Hematopoietic multipotent progenitor cell (in vitro differentiated cells): ENCODE results near the gene USP48. TPM values are rescaled to one million over a fixed set of nuclear protein-coding genes. Genes with fewer than 3 reads are reported as not detected.
"Not testable (repeated sequence)": the region's sequence is repeated elsewhere in the genome, so short reads cannot be mapped to it uniquely, and the experiment has no call there.

ENCODE experiments used
- DNase-seq, 3 donors: peaks; one replicate each; pipeline ENCODE4 v3.0.0-alpha.2; 2011 to 2015; ENCODE audit warnings: low read depth in 2 of 3, low spot score in 2 of 3
- total RNA-seq: library from RNA; depleted of rRNA; stranded (reverse); fragments of >200 nt; gene quantifications from one replicate; pipeline ENCODE4 v1.2.3, GENCODE V29; 2012

The USP48 gene
- total RNA-seq, 1 donor, result 31.2 TPM

DNA sequence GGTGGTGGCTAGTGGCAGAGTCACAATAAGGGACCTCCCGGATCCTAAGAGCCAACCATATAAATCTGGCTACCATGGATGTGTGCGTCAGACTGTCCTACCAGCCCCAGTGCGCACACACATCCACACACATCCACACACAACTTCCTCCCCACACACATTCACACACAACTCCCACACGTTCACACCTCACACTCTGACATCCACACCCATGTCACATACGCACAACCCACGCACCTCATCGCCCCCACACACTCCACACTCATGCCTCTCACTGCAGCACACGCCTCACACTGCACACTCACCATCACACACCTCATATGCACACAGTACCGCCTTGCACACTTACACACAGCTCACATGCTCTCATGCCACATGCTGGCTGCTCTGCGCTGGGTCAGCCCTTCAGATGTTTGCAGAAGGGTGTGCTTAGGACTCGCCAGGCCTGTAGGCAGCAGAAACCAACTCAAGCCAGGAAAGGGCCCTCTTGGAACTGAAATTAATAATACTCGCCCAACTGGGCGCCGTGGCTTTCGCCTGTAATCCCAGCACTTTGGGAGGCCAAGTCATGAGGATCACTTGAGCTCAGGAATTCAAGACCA lies 32.1 kb upstream of the USP48 start:
- DNase-seq, result no peak

DNA sequence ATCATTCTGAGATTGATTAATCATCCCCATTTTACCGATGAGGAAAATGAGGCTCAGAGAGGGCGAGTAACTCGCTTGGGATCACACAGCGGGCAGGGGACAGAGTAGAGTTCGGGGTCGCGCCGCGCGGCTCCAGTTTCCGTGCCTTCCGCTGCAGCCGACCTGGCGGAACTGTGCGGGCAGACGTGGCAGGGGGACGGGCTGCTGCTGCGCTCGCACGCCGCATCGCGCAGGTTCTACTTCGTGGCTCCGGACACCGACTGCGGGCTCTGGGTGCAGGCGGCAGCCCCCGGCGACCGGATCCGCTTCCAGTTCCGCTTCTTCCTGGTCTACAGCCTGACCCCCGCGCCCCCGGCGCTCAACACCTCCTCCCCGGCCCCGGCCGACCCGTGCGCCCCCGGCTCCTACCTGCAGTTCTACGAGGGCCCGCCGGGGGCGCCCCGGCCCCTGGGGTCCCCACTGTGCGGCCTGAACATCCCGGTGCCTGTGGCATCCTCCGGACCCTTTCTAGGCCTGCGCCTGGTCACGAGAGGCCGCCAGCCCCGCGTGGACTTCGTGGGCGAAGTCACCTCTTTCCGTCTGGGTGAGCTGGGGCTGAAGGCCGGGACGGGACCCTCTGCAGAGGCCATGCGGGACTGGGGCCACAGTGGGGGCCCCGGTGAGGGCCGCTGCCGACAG lies 31.4 kb upstream of the USP48 start:
- peak in 2 of 3 donors; percentile 68 to 73 for DNase-seq

DNA sequence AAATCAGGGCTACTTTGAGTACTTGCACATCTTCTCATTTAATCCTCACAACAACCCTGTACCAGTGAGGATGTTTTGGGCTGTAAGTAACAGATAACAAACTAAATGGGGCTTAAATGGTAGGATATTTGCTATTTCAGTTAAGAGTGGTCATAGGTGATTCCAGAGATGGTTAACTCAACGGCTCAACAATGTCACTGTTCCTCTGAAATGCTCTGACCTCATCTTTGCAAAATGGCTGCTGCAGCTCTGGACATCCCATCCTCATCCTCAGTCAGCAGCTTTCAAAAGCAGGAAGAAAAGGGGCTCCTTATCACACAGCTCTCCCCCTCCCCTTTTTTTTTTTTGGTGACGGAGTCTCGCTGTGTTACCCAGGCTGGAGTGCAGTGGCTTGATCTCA lies 30.6 kb upstream of the USP48 start:
- DNase-seq, result no peak

DNA sequence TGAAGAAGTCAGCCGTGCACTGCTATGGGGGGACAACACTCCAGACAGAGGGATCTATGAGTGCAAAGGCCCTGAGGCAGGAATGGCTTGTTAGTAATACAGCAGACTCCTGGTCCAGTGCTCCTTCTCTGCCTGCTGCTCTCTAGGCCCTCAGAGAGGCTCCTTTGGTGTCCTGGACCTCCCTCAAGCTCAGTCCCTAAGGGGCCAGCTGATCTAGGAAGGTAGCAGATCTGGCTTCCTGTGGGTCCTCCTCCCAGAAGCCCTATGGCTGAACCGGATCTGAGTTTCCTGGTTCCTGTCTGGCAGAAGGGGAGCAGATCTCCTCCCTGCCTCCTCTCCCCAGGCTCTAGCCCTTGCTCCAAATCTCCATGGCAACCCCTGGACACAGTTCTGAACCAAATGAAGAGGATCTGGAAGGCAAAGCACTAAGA lies 28.9 kb upstream of the USP48 start, which contains the start of gene LDLRAD2:
Gene LDLRAD2 (plus strand): TSS at position 391 of the 431 bp plus-strand sequence. CDS start 187 bp downstream, outside the sequence.
- DNase-seq, result no peak

DNA sequence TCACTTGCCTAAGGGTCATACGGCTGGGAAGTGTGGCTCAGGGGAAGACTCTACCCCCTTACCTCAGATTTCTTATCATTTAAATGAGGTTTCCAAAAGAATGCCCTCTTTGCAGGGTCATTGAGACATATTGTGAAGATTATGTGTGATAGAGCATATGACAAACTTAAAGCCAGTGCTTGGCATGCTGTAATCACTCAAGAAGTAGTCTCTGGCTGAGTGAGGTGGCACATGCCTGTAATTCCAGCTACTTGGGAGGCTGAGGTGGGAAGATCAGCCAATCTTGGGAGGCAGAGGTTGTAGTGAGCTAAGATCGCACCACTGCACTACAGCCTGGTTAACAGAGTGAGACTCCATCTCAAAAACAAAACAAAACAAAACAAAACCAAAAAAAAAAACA lies 21.6 kb upstream of the USP48 start:
- no peak for DNase-seq

DNA sequence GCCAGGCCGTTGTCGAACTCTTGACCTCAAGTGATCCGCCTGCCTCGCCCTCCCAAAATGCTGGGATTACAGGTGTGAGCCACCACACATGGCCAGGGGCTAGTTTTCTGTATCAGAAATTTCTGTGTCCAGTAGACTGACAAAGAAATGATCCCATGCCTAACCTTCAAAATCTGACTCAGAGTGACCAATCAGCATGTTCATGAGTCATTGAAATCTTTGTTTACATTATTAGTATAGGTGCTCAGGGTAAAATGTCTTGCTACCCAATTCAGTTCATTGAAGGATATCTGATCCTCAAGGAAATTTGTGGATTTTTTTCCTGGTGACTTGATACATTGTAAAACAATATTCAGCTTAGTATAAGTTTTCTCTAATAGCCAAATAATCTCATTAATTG lies 18.2 kb upstream of the USP48 start:
- DNase-seq, result no peak

DNA sequence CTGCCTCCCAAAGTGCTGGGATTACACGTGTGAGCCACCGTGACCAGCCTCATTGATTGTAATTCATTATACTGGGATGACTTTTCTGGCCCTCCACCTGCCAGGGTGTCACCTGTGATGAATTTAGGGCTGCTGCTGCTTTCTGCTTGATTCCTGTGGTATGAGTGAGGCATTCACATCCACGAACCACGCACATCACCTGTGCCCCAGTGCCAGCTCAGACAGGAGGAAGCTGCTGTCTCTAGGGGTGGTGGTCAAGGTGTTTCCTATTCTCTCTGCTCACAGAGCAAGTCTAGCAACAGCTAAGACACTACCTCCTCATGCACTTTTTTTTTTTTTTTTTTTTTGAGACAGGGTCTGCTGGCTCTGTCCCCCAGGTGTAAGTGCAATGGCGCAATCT lies 16.8 kb upstream of the USP48 start:
- DNase-seq, result no peak

DNA sequence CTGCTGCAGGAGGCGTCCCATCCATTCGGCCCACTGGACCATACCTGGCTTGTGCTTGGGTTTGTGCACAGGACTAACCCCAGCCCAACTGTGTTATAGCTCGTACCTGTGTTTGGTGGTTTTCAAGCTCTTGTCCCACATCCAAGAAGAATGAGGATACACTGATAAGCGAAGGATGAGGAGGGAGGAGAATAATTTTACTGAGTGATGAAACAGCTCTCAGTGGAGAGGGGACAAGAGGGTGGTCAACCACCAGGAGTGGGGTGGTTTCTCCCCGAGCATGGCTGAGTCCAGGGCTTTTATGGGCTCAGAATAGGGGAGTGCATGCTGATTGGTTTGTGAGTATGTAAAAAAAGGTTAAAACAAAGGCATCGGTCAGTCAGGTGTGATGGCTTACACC lies 12.1 kb upstream of the USP48 start:
- no peak for DNase-seq

DNA sequence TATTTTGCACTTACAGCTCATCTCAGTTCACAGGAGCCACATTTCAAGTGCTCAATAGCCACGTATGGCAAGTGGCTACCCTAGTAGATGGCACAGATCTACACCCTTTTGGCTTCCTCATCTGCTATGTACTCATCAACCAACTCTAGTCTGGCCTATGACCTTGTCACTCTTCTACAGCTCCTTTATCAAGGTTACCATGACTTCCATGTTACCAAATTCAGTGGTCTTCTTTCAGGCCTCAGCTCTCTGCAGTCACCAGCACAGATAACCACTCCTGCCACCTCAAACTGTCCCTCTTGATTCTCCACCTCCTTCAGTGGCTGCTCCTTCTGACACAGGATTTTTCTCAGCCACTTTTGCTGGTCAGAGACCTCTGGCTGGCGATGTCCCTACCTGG lies 11.7 kb upstream of the USP48 start:
- DNase-seq, result no peak

DNA sequence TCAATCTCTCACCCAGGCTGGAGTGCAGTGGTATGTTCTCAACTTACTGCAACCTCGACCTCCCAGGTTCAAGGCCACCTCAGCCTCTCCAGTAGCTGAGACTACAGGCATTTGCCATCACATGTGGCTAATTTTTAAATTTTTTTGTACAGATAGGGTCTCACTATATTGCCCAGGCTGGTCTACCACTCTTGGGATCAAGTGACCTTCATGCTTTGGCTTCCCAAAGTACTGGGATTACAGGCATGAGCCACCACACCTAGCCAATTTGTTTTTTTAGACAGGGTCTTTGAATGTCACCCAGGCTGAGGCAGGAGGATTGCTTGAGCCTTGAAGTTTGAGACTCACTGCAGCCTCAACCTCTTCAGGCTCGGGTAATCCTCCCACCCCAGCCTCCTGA lies 10.2 kb upstream of the USP48 start:
- DNase-seq, result no peak

DNA sequence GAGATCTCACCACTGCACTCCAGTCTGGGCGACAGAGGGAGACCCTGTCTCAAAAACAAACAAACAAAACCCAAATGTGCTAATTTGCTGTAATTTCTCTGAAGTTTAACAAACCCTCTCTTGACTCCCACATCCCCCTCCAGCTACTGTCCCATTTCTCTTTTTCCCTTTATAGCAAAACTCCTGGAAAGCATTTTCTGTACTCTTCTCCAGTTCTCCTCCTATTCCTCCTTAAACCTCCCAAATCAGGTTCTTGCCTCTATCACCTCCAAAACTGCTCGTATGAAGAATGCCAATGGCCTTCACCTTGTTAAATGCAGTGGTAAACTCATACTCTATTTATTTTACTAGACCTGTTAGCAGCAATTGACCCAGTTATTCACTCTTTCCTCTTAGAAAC lies 3.7 kb upstream of the USP48 start:
- no peak for DNase-seq

DNA sequence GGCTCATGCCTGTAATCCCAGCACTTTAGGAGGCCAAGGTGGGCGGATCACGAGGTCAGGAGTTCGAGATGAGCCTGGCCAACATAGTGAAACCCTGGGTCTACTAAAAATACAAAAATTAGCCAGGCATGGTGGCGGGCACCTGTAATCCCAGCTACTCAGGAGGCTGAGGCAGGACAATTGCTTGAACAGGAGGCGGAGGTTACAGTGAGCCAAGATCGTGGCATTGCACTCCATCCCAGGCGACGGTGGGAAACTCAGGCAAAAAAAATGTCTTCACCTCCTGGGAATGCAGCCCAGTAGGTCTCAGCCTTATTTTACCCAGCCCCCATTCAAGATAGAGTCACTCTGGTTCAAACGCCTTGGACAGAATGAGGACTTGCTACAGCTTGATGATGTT lies 2.8 kb upstream of the USP48 start:
- not testable (repeated sequence) for DNase-seq

DNA sequence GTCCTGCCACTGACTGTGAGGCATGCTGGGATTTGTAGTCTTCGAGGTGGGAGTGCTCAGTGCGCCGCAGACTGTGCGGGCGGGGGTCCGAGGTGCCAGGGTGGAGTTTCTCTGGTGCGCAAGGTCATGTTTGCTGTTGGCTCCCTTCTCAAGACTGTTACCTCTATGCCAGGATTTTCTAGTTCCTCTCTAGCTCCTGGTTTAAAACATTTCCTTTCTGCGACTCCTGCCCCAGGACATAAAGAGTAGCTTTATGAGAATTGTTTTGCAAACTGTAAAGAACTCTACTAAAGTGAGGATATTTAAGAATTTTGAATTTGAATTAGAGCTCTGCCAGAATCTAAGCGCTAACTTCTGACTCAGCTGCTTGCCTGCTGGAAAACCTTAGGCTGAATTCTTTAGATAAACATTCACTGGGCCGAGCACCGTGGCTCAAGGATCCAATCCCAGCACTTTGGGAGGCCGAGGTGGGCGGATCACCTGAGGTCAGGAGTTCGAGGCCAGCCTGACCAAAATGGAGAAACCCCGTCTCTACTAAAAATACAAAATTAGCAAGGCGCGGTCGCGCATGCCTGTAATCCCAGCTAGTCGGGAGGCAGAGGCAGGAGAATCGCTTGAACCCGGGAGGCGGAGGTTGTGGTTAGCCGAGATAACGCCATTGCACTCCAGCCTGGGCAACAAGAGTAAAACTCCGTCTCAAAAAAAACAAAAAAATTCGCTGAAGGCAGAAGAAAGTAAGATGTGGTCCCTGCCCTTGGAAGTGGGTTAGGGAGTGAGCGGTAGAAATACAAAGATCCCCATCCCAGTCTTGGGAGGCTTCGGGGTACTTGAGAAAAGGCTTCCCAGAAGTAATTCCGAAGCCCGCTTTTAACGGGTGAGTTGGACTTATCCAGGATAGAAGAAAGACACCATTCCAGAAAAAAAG lies 992 bp upstream of the USP48 start:
- DNase-seq, result no peak

DNA sequence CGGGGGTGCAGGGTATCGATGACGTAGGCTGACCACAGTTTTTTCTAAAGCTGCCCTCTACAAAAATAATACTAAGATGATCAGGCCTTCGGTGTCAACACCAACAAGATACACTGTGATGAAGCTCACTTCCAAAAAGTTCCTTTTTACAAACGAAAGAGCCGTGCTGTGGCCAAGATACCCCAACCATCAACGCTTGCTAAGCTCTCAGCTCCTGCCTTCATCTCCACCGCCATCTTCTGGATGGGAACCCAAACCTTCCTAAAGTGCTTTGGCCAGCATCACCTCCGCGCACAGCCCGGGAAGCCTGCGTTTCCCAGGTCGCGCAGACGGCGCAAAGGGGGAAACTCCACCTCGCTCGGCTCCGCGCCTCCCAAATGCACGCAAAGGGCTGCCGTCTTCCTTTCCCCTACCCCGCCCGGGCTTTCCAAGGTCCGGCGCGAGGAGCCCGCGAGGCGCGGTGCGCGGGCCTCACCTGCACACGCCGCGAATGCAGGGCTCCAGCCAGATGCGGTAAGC lies 541 bp downstream of the USP48 start:
- peak; percentile 39 to 78 (median 74) for DNase-seq

DNA sequence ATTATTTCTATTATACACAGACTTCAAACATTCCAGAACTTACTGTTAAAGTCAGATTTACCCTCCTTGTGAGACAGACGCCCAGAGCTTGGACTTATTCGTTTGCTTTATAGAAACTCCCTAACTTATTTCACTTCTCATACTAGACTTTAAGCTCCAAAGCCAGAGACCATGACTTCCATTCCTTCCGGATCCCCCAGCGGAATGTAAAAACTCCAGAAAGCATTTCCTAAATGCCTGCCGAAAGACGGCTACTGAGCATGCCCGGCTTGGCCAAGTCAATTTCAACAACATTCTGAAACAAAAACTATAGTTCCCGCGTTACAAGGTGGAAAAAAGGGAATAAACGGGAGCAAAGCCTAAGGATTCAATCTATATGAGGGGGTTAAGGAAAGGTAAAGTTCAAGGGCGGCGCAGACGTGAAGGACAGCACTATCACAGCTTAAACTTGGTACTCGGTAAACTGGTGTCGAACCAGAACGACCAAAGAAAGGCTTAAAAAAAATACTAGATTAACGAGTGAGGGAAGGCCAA lies 1.1 kb downstream of the USP48 start:
- no peak for DNase-seq

DNA sequence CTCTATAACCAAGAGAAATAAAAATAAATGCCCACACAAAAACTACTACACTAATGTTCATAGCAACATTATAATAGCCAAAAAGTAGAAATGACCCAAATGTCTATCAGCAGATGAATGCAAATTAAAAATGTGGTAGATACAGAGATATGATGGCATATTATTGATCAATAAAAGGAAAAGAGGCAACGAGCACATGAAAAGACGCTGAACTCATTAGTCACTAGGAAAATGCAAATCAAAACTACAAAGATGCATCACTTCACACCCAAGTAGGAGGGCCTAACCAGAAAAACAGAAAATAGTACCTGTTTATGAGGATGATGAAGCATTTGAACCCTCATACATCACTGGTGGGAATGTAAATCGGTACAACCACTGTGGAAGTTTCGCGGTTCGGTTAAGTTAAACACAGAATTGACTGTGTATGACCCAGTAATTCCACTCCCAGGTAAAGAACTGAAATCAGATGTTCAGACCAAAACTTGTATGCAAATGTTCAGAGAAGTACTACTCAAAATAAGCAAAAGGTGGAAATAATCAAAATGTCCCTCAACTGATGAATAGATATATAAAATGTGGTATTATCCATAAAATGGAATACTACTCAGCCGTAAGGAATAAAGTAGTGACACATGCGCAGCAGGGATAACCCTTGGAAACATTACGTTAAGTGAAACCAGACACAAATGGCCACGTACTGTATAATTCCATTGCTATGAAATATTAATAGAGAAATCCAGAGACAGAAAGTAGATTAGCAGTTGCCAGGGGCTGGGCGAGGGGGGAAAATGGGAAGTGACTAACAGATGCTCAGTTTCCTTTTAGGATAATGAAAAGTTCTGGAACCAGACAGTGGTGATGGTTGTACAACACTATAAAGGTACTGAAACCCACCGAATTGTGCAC lies 3.1 kb downstream of the USP48 start:
- no peak for DNase-seq

DNA sequence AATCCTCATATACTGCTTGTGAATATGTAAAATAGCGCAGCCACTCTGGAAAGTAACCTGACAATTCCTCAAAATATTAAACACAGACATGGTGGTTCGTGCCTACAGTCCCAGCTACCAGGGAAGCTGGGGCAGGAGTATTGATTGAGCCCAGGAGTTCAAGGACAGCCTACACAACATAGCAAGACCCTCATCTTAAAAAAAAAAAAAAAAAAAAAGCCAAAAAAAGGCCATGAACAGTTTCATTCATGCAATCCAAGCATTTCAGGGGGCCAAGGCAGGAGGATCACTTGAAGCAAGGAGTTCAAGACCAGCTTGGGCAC lies 4.6 kb downstream of the USP48 start:
- DNase-seq, result no peak

DNA sequence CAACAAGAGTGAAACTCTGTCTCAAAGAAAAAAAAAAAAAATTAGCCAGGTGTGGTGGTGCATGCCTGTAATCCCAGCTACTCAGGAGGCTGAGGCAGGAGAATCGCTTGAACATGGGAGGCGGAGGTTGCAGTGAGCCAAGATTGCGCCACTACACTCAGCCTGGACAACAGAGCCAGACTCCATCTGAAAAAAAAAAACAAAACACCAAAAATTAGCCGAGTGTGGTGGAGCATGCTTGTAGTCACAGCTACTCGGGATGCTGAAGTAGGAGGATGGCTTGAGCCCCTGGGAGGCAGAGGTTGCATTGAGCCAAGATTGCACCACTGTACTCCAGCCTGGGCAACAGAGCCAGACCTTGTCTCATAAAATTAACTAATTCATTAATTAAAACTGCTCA lies 6.0 kb downstream of the USP48 start:
- not testable (repeated sequence) for DNase-seq

DNA sequence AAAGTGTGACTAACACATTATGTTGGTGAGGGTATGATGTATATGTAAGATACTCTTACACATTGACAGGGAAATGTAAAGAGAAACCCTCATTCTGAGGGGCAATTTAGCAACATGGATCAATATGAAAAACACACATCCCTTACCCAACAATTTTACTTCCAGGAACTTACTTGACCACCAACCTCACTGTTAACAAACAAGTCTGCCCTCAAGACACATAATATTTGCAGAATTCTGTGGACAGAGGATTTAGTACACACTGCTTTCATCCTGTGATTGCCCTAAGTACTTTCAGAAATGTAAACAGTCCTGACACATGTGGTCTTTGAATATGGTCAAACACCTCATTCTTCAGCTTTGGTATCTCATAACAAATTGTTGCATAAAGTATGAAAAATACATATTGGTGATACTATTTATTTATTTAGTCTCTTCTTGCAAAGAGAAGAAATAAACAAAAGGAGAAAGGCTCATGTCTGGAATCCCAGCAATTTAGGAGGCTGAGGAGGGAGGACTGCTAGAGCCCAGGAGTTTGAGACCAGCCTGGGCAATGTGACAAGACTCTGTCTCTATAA lies 6.9 kb downstream of the USP48 start:
- DNase-seq, result no peak

DNA sequence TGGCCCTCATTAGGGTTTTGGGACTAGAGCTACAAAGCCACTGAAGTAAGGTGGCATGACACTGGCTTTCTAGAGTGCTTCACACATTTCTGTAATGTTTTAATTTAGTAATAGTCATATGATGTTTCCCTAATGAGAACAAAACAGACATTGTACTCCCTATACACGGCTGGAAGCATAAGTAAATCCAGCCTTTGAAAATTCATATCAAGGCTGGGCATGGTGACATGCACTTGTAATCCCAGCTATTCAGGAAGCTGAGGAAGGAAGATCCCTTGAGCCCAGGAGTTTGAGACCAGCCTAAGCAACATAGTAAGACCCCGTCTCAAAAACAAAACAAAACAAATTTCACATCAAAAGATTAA lies 7.4 kb downstream of the USP48 start:
- no peak for DNase-seq
